HEK293 (cell line): Measurements from ENCODE around the gene LYPLAL1.

ENCODE experiments used
- CTCF ChIA-PET: fragments of 350-600 bp; formaldehyde crosslinking; extraction: SDS; loops from one replicate; lab custom pipeline; 2021; ENCODE audit warnings: antibody characterized with exemption; lab: Yijun Ruan, JAX
- POLR2A ChIA-PET: fragments of 300-600 bp; formaldehyde crosslinking; extraction: SDS; loops from one replicate; lab custom pipeline; 2020; ENCODE audit warnings: antibody characterized with exemption, inconsistent platforms; lab: Yijun Ruan, JAX
- H3K27ac ChIP-seq: fragments of 200-500 bp; sonication (Bioruptor generic); 2 replicates; pipeline ENCODE4 v1.5.1; 2014; ENCODE audit warnings: low read depth, low read length, control low read depth, inconsistent platforms; ENCODE audit errors: extremely low read depth
- H3K36me3 ChIP-seq, 2 experiments: fragments of 200-500 bp in 1 of 2; sonication (Bioruptor generic) in 1 of 2; 1 replicate in 1 of 2; 2 replicates in 1 of 2; pipeline ENCODE4 v1.5.1; 2014 to 2017; ENCODE audit warnings: inconsistent platforms in 2 of 2, low read length in 2 of 2; ENCODE audit not compliant: control insufficient read depth in 2 of 2, insufficient read depth in 1 of 2
- H3K4me1 ChIP-seq: fragments of 200-500 bp; sonication (Bioruptor generic); 2 replicates; pipeline ENCODE4 v1.5.1; 2014; ENCODE audit warnings: mild to moderate bottlenecking, low read length, inconsistent platforms; ENCODE audit not compliant: control insufficient read depth, insufficient read depth
- H3K4me3 ChIP-seq: 2 replicates; pipeline ENCODE4 v1.5.1; 2011; ENCODE audit warnings: low read depth, mild to moderate bottlenecking, control low read depth, low read length, moderate library complexity
- H3K9me3 ChIP-seq: fragments of 200-500 bp; sonication (Bioruptor generic); 2 replicates; pipeline ENCODE4 v1.5.1; 2014; ENCODE audit warnings: low read depth, low read length, inconsistent platforms; ENCODE audit not compliant: control insufficient read depth, insufficient read depth
- GFI1B ChIP-seq: fragments of 450-650 bp; formaldehyde crosslinking; IDR thresholded peaks from 2 replicates; pipeline ENCODE4 v1.5.1; 2016; ENCODE audit warnings: missing biosample characterization, missing genetic modification characterization
- KLF8 ChIP-seq: fragments of 450-650 bp; formaldehyde crosslinking; IDR thresholded peaks from 2 replicates; pipeline ENCODE4 v1.5.1; 2016; ENCODE audit warnings: missing biosample characterization, missing genetic modification characterization
- MYNN ChIP-seq: fragments of 450-650 bp; formaldehyde crosslinking; IDR thresholded peaks from 2 replicates; pipeline ENCODE4 v1.5.1; 2016; ENCODE audit warnings: missing biosample characterization, missing genetic modification characterization, borderline replicate concordance
- OVOL3 ChIP-seq: fragments of 450-650 bp; formaldehyde crosslinking; IDR thresholded peaks from 2 replicates; pipeline ENCODE4 v1.5.1; 2016; ENCODE audit warnings: missing biosample characterization, missing genetic modification characterization
- SCRT1 ChIP-seq: fragments of 450-650 bp; formaldehyde crosslinking; IDR thresholded peaks from 2 replicates; pipeline ENCODE4 v1.5.1; 2016; ENCODE audit warnings: missing biosample characterization, missing genetic modification characterization, borderline replicate concordance
- ZNF366 ChIP-seq: fragments of 450-650 bp; formaldehyde crosslinking; conservative IDR thresholded peaks from 2 replicates; pipeline ENCODE4 v1.5.1; 2016; ENCODE audit warnings: missing biosample characterization, missing genetic modification characterization
- ZNF37A ChIP-seq: fragments of 450-650 bp; IDR thresholded peaks from 2 replicates; pipeline ENCODE4 v1.5.1; 2018; ENCODE audit warnings: missing biosample characterization, missing genetic modification characterization
- ZNF473 ChIP-seq: fragments of 450-650 bp; formaldehyde crosslinking; IDR thresholded peaks from 2 replicates; pipeline ENCODE4 v1.5.1; 2017; ENCODE audit warnings: missing biosample characterization, missing genetic modification characterization
- ZNF529 ChIP-seq: fragments of 450-650 bp; formaldehyde crosslinking; IDR thresholded peaks from 2 replicates; pipeline ENCODE4 v1.5.1; 2017; ENCODE audit warnings: missing genetic modification characterization, missing biosample characterization; ENCODE audit not compliant: insufficient replicate concordance
- TF ChIP-seq, protein P1 (sequence below): fragments of 450-650 bp; formaldehyde crosslinking; IDR thresholded peaks from 2 replicates; pipeline ENCODE4 v1.5.1; 2016; ENCODE audit warnings: missing biosample characterization, missing genetic modification characterization
- TF ChIP-seq, protein P2 (sequence below): fragments of 450-650 bp; formaldehyde crosslinking; IDR thresholded peaks from 2 replicates; pipeline ENCODE4 v1.5.1; 2017; ENCODE audit warnings: missing biosample characterization, missing genetic modification characterization
- TF ChIP-seq, protein P3 (sequence below): fragments of 450-650 bp; formaldehyde crosslinking; IDR thresholded peaks from 2 replicates; pipeline ENCODE4 v1.5.1; 2016; ENCODE audit warnings: missing biosample characterization, missing genetic modification characterization
- TF ChIP-seq, protein P4 (sequence below): fragments of 450-650 bp; formaldehyde crosslinking; conservative IDR thresholded peaks from 2 replicates; pipeline ENCODE4 v1.5.1; 2016; ENCODE audit warnings: low read depth, missing biosample characterization, missing genetic modification characterization
- TF ChIP-seq, protein P5 (sequence below): fragments of 450-650 bp; formaldehyde crosslinking; conservative IDR thresholded peaks from 2 replicates; pipeline ENCODE4 v1.5.1; 2016; ENCODE audit warnings: low read depth, missing biosample characterization, missing genetic modification characterization
- TF ChIP-seq, protein P6 (sequence below): fragments of 450-650 bp; formaldehyde crosslinking; IDR thresholded peaks from 2 replicates; pipeline ENCODE4 v1.5.1; 2016; ENCODE audit warnings: missing biosample characterization, missing genetic modification characterization

The LYPLAL1 gene

DNA sequence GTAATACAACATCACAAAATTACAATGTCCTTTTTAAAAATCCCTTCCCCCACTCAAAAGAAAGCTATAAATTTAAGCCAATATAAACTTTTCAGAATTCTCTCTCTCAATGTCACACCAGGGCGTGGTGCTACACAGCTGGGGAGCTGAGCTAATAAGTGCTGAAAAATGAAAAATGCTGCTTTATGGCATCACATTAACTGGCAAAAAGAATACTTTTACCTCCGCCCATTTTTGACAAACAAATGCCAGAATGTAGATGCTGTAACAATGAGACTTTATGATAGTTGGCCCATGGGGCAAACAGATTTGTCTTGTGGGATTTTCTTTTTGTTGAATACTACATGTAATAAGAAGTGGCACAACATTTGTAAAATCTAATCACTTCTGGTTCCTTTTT is 12.7 kb upstream of the LYPLAL1 start:
- H3K4me1 ChIP-seq: no peaks in the 10 kb centered on the region
- ChIA-PET CTCF (interaction anchor here (0.5 to 0.9 kb wide), 3 partner anchors 12 to 187 kb away, joined by 3 to 5 read pairs (median 3); partner anchors contain the start of gene LYPLAL1), POLR2A (no interaction called here)
- H3K36me3 ChIP-seq: no peaks in the 10 kb centered on the region
- H3K27ac ChIP-seq: no peak overlapping the region
- H3K9me3 ChIP-seq: no peaks in the 10 kb centered on the region
- TF ChIP-seq, protein P1, sequence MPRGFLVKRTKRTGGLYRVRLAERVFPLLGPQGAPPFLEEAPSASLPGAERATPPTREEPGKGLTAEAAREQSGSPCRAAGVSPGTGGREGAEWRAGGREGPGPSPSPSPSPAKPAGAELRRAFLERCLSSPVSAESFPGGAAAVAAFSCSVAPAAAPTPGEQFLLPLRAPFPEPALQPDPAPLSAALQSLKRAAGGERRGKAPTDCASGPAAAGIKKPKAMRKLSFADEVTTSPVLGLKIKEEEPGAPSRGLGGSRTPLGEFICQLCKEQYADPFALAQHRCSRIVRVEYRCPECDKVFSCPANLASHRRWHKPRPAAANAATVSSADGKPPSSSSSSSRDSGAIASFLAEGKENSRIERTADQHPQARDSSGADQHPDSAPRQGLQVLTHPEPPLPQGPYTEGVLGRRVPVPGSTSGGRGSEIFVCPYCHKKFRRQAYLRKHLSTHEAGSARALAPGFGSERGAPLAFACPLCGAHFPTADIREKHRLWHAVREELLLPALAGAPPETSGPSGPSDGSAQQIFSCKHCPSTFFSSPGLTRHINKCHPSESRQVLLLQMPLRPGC: no peak
- TF ChIP-seq, protein P2, sequence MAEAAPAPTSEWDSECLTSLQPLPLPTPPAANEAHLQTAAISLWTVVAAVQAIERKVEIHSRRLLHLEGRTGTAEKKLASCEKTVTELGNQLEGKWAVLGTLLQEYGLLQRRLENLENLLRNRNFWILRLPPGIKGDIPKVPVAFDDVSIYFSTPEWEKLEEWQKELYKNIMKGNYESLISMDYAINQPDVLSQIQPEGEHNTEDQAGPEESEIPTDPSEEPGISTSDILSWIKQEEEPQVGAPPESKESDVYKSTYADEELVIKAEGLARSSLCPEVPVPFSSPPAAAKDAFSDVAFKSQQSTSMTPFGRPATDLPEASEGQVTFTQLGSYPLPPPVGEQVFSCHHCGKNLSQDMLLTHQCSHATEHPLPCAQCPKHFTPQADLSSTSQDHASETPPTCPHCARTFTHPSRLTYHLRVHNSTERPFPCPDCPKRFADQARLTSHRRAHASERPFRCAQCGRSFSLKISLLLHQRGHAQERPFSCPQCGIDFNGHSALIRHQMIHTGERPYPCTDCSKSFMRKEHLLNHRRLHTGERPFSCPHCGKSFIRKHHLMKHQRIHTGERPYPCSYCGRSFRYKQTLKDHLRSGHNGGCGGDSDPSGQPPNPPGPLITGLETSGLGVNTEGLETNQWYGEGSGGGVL (tag by site-specific recombination): no peak
- TF ChIP-seq ZNF366 (tag by site-specific recombination) (no peak), ZNF37A (tag by site-specific recombination) (no peak), MYNN (tag by site-specific recombination) (no peak), SCRT1 (no peak)
- TF ChIP-seq, protein P3, sequence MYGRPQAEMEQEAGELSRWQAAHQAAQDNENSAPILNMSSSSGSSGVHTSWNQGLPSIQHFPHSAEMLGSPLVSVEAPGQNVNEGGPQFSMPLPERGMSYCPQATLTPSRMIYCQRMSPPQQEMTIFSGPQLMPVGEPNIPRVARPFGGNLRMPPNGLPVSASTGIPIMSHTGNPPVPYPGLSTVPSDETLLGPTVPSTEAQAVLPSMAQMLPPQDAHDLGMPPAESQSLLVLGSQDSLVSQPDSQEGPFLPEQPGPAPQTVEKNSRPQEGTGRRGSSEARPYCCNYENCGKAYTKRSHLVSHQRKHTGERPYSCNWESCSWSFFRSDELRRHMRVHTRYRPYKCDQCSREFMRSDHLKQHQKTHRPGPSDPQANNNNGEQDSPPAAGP (tag by site-specific recombination): no peak
- TF ChIP-seq, protein P4, sequence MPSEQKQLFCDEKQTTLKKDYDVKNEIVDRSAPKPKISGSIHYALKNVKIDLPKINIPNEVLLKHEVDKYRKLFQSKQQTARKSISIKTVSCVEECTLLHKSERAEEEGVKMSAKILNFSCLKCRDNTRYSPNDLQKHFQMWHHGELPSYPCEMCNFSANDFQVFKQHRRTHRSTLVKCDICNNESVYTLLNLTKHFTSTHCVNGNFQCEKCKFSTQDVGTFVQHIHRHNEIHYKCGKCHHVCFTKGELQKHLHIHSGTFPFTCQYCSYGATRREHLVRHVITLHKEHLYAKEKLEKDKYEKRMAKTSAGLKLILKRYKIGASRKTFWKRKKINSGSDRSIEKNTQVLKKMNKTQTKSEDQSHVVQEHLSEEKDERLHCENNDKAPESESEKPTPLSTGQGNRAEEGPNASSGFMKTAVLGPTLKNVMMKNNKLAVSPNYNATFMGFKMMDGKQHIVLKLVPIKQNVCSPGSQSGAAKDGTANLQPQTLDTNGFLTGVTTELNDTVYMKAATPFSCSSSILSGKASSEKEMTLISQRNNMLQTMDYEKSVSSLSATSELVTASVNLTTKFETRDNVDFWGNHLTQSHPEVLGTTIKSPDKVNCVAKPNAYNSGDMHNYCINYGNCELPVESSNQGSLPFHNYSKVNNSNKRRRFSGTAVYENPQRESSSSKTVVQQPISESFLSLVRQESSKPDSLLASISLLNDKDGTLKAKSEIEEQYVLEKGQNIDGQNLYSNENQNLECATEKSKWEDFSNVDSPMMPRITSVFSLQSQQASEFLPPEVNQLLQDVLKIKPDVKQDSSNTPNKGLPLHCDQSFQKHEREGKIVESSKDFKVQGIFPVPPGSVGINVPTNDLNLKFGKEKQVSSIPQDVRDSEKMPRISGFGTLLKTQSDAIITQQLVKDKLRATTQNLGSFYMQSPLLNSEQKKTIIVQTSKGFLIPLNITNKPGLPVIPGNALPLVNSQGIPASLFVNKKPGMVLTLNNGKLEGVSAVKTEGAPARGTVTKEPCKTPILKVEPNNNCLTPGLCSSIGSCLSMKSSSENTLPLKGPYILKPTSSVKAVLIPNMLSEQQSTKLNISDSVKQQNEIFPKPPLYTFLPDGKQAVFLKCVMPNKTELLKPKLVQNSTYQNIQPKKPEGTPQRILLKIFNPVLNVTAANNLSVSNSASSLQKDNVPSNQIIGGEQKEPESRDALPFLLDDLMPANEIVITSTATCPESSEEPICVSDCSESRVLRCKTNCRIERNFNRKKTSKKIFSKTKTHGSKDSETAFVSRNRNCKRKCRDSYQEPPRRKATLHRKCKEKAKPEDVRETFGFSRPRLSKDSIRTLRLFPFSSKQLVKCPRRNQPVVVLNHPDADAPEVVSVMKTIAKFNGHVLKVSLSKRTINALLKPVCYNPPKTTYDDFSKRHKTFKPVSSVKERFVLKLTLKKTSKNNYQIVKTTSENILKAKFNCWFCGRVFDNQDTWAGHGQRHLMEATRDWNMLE (tag by site-specific recombination): no peak
- no peak overlapping the region for H3K4me3 ChIP-seq

DNA sequence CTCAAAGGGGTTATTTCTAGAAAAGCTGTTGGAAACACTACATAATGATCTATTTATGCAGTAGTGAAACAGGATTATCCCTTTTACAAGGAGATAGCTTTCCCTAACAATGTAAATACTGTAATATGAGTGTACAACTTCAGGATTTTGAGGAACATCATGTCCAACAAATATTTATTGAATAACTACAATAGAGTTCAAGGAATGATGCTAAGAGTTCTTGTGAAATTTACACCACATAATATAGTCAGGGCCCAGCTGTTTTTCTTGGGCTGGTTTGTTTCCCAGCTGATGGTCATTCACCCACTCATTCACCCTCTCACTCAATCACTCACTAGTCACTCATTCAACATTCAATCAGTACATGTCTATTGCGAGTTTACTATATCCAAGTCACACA is 12.3 kb upstream of the LYPLAL1 start:
- Histone ChIP-seq H3K9me3 (no peaks in the 10 kb centered on the region), H3K27ac (no peak overlapping the region), H3K4me1 (no peaks in the 10 kb centered on the region), H3K4me3 (no peak overlapping the region), H3K36me3 (no peaks in the 10 kb centered on the region)
- TF ChIP-seq ZNF529: no peak
- ChIA-PET CTCF (interaction anchor here (0.6 to 0.9 kb wide), 3 partner anchors 12 to 991 kb away, joined by 4 to 5 read pairs (median 5); partner anchors contain the start of gene LYPLAL1), POLR2A (no interaction called here)

DNA sequence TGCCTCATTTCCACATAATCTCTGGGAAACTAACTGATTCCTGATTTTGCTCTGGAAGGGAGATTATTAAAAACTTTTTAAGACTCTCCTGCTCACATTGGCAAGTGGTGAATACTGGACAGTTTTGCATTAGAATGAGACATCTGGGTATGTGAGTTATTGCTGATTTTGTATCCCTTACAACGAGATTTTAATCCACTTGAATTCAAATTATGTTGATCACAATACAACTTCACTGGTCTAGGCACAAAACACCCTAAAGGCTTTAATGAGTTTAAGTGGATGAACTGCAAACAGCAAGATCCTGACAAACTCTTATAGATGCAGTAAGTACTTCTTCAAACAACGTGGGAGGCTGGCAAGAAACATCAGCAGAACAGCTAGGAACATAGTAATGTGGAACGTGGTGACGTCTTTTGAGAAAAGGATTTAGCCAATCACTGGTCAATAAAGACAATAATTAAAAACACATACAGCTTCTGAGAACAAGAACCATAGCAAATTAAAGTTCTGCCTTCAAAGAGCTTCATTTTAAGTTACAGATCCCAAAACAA is 10.2 kb upstream of the LYPLAL1 start:
- no peaks in the 10 kb centered on the region for H3K9me3 ChIP-seq
- H3K27ac ChIP-seq: no peak overlapping the region
- CTCF ChIA-PET: interaction anchor here (0.6 kb wide), 1 partner anchor 1118 kb away, joined by 3 read pairs; no protein-coding TSS in a partner anchor
- POLR2A ChIA-PET: no interaction called here
- no peaks in the 10 kb centered on the region for H3K4me1 ChIP-seq
- H3K36me3 ChIP-seq: no peaks in the 10 kb centered on the region
- H3K4me3 ChIP-seq: no peak overlapping the region
- TF ChIP-seq OVOL3 (tag by site-specific recombination) (no peak), KLF8 (tag by site-specific recombination) (no peak), GFI1B (no peak), ZNF473 (tag by site-specific recombination) (no peak)
- TF ChIP-seq, protein P5, sequence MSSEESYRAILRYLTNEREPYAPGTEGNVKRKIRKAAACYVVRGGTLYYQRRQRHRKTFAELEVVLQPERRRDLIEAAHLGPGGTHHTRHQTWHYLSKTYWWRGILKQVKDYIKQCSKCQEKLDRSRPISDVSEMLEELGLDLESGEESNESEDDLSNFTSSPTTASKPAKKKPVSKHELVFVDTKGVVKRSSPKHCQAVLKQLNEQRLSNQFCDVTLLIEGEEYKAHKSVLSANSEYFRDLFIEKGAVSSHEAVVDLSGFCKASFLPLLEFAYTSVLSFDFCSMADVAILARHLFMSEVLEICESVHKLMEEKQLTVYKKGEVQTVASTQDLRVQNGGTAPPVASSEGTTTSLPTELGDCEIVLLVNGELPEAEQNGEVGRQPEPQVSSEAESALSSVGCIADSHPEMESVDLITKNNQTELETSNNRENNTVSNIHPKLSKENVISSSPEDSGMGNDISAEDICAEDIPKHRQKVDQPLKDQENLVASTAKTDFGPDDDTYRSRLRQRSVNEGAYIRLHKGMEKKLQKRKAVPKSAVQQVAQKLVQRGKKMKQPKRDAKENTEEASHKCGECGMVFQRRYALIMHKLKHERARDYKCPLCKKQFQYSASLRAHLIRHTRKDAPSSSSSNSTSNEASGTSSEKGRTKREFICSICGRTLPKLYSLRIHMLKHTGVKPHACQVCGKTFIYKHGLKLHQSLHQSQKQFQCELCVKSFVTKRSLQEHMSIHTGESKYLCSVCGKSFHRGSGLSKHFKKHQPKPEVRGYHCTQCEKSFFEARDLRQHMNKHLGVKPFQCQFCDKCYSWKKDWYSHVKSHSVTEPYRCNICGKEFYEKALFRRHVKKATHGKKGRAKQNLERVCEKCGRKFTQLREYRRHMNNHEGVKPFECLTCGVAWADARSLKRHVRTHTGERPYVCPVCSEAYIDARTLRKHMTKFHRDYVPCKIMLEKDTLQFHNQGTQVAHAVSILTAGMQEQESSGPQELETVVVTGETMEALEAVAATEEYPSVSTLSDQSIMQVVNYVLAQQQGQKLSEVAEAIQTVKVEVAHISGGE: no peak
- TF ChIP-seq, protein P6, sequence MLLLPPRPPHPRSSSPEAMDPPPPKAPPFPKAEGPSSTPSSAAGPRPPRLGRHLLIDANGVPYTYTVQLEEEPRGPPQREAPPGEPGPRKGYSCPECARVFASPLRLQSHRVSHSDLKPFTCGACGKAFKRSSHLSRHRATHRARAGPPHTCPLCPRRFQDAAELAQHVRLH: no peak
